PC-9 (cell line): Measurements from ENCODE around the gene MYO1E.

Source experiments
- EZH2 ChIP-seq: fragments of 200-600 bp; sonication (generic); IDR thresholded peaks from 2 replicates; pipeline ENCODE4 v1.8.0; 2017; ENCODE audit warnings: antibody characterized with exemption, low read depth
- TF ChIP-seq, protein P1 (sequence below): fragments of 200-600 bp; sonication (generic); conservative IDR thresholded peaks from 2 replicates; pipeline ENCODE4 v1.6.1; 2017; ENCODE audit warnings: mixed run types, antibody characterized with exemption, mild to moderate bottlenecking, moderate library complexity

DNA sequence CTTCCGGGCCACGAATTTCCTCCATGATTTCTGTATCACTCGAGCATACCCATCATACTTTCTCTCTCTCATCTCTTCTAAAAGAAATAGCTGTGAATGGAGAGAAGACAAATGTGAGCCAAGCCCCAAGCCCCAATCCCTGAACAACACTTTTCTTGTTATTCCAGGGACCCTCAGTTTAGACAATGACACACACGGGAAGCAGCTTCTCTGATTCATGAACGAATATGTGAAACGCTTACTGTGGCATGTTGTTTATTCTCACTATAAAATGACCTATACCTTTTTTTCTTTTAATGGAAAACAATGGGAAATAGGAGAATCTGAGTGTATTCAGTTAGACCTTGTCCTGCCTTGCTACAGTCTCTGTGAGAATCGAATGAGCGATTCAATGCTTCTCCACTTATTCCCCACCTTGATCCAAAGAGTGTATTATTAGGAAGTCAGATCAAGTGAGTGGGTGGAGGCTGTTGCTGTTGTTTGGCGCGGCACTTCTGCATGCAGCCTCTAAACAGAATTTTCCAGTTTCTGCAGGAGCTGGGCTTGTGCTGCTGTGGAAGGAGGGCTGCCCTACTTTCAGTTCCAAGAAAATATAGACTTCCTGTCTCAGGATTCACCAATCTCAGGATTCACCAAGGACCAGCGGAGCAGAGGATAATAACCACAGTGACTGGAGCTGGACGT lies 198.4 kb downstream of the MYO1E start:
- TF ChIP-seq, protein P1, sequence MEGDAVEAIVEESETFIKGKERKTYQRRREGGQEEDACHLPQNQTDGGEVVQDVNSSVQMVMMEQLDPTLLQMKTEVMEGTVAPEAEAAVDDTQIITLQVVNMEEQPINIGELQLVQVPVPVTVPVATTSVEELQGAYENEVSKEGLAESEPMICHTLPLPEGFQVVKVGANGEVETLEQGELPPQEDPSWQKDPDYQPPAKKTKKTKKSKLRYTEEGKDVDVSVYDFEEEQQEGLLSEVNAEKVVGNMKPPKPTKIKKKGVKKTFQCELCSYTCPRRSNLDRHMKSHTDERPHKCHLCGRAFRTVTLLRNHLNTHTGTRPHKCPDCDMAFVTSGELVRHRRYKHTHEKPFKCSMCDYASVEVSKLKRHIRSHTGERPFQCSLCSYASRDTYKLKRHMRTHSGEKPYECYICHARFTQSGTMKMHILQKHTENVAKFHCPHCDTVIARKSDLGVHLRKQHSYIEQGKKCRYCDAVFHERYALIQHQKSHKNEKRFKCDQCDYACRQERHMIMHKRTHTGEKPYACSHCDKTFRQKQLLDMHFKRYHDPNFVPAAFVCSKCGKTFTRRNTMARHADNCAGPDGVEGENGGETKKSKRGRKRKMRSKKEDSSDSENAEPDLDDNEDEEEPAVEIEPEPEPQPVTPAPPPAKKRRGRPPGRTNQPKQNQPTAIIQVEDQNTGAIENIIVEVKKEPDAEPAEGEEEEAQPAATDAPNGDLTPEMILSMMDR, result no peak
- no peak for TF ChIP-seq EZH2
